Stimulated activated CD8-positive, alpha-beta memory T cell treated with anti-CD3 and anti-CD28 coated beads, Interleukin-2, amount 100 ng/mL, for 48 hours (primary cell): ENCODE measurements around the gene SGPL1.

Experiments used
- DNase-seq, 2 donors: peaks; one replicate each; pipeline ENCODE4 v3.0.0-alpha.2; 2020; ENCODE audit warnings: low read depth in 2 of 2

SGPL1 gene

GRCh38 chr10:70809726-70810125 lies 6.0 kb upstream of the SGPL1 start:
- no peak for DNase-seq

GRCh38 chr10:70810967-70811366 lies 4.8 kb upstream of the SGPL1 start:
- no peak for DNase-seq

- no peak for DNase-seq
These were observed 3.9 kb upstream of the SGPL1 start for GRCh38 chr10:70811881-70812280.

- no peak for DNase-seq
These were observed 2.9 kb upstream of the SGPL1 start for GRCh38 chr10:70812814-70813213.

- DNase-seq = no peak
These were observed 1.6 kb upstream of the SGPL1 start for GRCh38 chr10:70814126-70814525.

GRCh38 chr10:70816220-70816894 lies 609 bp downstream of the SGPL1 start:
- DNase-seq = peak; percentile 24 to 34

- DNase-seq = no peak
These were observed 5.4 kb downstream of the SGPL1 start for GRCh38 chr10:70820976-70821750.

GRCh38 chr10:70822076-70822820 lies 6.5 kb downstream of the SGPL1 start:
- no peak for DNase-seq

GRCh38 chr10:70827086-70827757 lies 11.5 kb downstream of the SGPL1 start:
- no peak for DNase-seq

GRCh38 chr10:70828923-70829322 lies 13.2 kb downstream of the SGPL1 start:
- no peak for DNase-seq

GRCh38 chr10:70829543-70829942 lies 13.8 kb downstream of the SGPL1 start:
- DNase-seq = no peak

GRCh38 chr10:70830164-70830563 lies 14.4 kb downstream of the SGPL1 start:
- DNase-seq = no peak

- no peak for DNase-seq
These were observed 16.5 kb downstream of the SGPL1 start for GRCh38 chr10:70832221-70832620.

- DNase-seq = no peak
These were observed 17.2 kb downstream of the SGPL1 start for GRCh38 chr10:70832852-70833528.

- no peak for DNase-seq
These were observed 17.9 kb downstream of the SGPL1 start for GRCh38 chr10:70833601-70834000.

- DNase-seq = no peak
These were observed 18.3 kb downstream of the SGPL1 start for GRCh38 chr10:70834021-70834420.

GRCh38 chr10:70834441-70835151 lies 18.8 kb downstream of the SGPL1 start:
- no peak for DNase-seq

GRCh38 chr10:70836319-70836718 lies 20.6 kb downstream of the SGPL1 start:
- DNase-seq = no peak

GRCh38 chr10:70837660-70838059 lies 21.9 kb downstream of the SGPL1 start:
- DNase-seq = no peak

GRCh38 chr10:70838270-70838805 lies 22.6 kb downstream of the SGPL1 start:
- DNase-seq = no peak

GRCh38 chr10:70840836-70841235 lies 25.1 kb downstream of the SGPL1 start:
- DNase-seq = no peak
